Motor neuron (in vitro differentiated cells): Measurements from ENCODE around the gene GOLGA7B. TPM values are rescaled to one million over a fixed set of nuclear protein-coding genes. Genes with fewer than 3 reads are reported as not detected.
"Not testable (repeated sequence)": the region's sequence is repeated elsewhere in the genome, so short reads cannot be mapped to it uniquely, and the experiment has no call there.

Experiments
- ATAC-seq, 8 experiments: fragments of 200-7000 bp; cut with Tn5 transposase; replicated peaks in 6 of 8; 2 replicates each; pipeline ENCODE4 v1.8.0; 2021; ENCODE audit warnings: mild to moderate bottlenecking in 8 of 8, moderate library complexity in 8 of 8
- H3K27ac ChIP-seq, 2 donors: fragments of 250-450 bp; sonication (Bioruptor Pico); 2 replicates each; pipeline ENCODE4 v1.9.0; 2021; ENCODE audit warnings: antibody characterized with exemption in 2 of 2, mild to moderate bottlenecking in 2 of 2, moderate library complexity in 1 of 2
- H3K4me1 ChIP-seq, 2 donors: fragments of 250-450 bp; sonication (Bioruptor Pico); replicated peaks in 1 of 2; 2 replicates each; pipeline ENCODE4 v1.6.1; 2021; ENCODE audit warnings: antibody characterized with exemption in 2 of 2, mild to moderate bottlenecking in 2 of 2, moderate library complexity in 1 of 2
- H3K4me3 ChIP-seq, 5 donors: fragments of 250-450 bp; sonication (Bioruptor Pico); 2 replicates each; pipeline ENCODE4 v1.9.0; 2021; ENCODE audit warnings: antibody characterized with exemption in 5 of 5, mild to moderate bottlenecking in 5 of 5, moderate library complexity in 4 of 5
- WGBS, 10 experiments: fragments of 450-650 bp; shearing (Covaris generic); methylation state at CpG; one replicate each; pipeline ENCODE4 v1.0.0; 2022; 5-methylcytosine and 5-hydroxymethylcytosine counted together
- in situ Hi-C, 9 experiments: fragments of 400-800 bp; cut with MboI; loops; one replicate each; pipeline ENCODE4 v1.15.0; 2021; ENCODE audit warnings: low sequenced_read_pairs in 9 of 9, low pct_unique_long_range_greater_than_20kb in 2 of 9; ENCODE audit not compliant: unreplicated experiment in 9 of 9
- total RNA-seq, 8 experiments: library from RNA; unstranded; fragments of 300-600 nt; gene quantifications; 2 replicates each; pipeline versions ENCODE4 v1.2.3 to v1.2.4, GENCODE V29; 2022

GOLGA7B gene
- total RNA-seq, 8 experiments from 2014 or later: 0.09 to 6.0 (median 1.3) TPM

GRCh38 chr10:97820096-97820704 lies 29.4 kb upstream of the GOLGA7B start:
- no peak for ATAC-seq
- Histone ChIP-seq H3K4me1 (no peaks in the 10 kb centered on the region), H3K27ac (no peak overlapping the region), H3K4me3 (no peak overlapping the region)
- in situ Hi-C loops: no loop called here
- WGBS, 10 experiments: 58 to 93% (median 85%) methylated on average over 2 to 8 of the region's 8 CpGs; no CpG with 5 or more reads in 1 of the 10 experiments

GRCh38 chr10:97821308-97822038 lies 28.2 kb upstream of the GOLGA7B start:
- no peak for ATAC-seq
- Histone ChIP-seq H3K4me3 (no peak overlapping the region), H3K27ac (no peak overlapping the region), H3K4me1 (no peaks in the 10 kb centered on the region)
- in situ Hi-C loops: no loop called here
- WGBS, 10 experiments: 0 to 67% (median 14%) methylated on average over 1 to 2 of the region's 9 CpGs; no CpG with 5 or more reads in 3 of the 10 experiments

- Histone ChIP-seq H3K27ac (no peak overlapping the region), H3K4me3 (no peak overlapping the region), H3K4me1 (no peaks in the 10 kb centered on the region)
- WGBS, 10 experiments: 0 to 92% (median 69%) methylated on average over 1 to 6 of the region's 10 CpGs; no CpG with 5 or more reads in 7 of the 10 experiments
- ATAC-seq: no peak
- in situ Hi-C loops: no loop called here
These were observed 27.4 kb upstream of the GOLGA7B start for GRCh38 chr10:97822261-97822687.

- no peaks in the 10 kb centered on the region for H3K4me1 ChIP-seq
- H3K4me3 ChIP-seq: no peak overlapping the region
- H3K27ac ChIP-seq: no peak overlapping the region
- ATAC-seq: peak in 2 of 8 experiments; percentile 46 to 58
- in situ Hi-C loops: no loop called here
- WGBS, 10 experiments: 47 to 86% (median 75%) methylated on average over 3 to 4 of the region's 12 CpGs; no CpG with 5 or more reads in 7 of the 10 experiments
These were observed 25.9 kb upstream of the GOLGA7B start for GRCh38 chr10:97823734-97824133.

GRCh38 chr10:97825020-97825760 lies 24.5 kb upstream of the GOLGA7B start:
- no peak overlapping the region for H3K4me3 ChIP-seq
- H3K27ac ChIP-seq: no peak overlapping the region
- no peaks in the 10 kb centered on the region for H3K4me1 ChIP-seq
- 0 to 100% (median 75%) methylated on average over 1 to 9 of the region's 12 CpGs; no CpG with 5 or more reads in 3 of the 10 experiments for WGBS, 10 experiments
- in situ Hi-C loops: no loop called here
- ATAC-seq: peak in 1 of 8 experiments; percentile 55

GRCh38 chr10:97826892-97827291 lies 22.8 kb upstream of the GOLGA7B start:
- ATAC-seq: no peak
- Histone ChIP-seq H3K4me1 (no peaks in the 10 kb centered on the region), H3K4me3 (no peak overlapping the region), H3K27ac (no peak overlapping the region)
- in situ Hi-C loops: no loop called here
- WGBS, 10 experiments: 43 to 100% (median 50%) methylated on average over 1 of the region's 1 CpG; no CpG with 5 or more reads in 7 of the 10 experiments

- no peak overlapping the region for H3K4me3 ChIP-seq
- H3K27ac ChIP-seq: no peak overlapping the region
- in situ Hi-C loops: no loop called here
- H3K4me1 ChIP-seq: no peaks in the 10 kb centered on the region
- peak in 1 of 8 experiments; percentile 28 for ATAC-seq
- 0 to 76% (median 43%) methylated on average over 1 to 6 of the region's 10 CpGs; no CpG with 5 or more reads in 4 of the 10 experiments for WGBS, 10 experiments
These were observed 21.8 kb upstream of the GOLGA7B start for GRCh38 chr10:97827702-97828291.

- ATAC-seq: no peak
- Histone ChIP-seq H3K27ac (no peak overlapping the region), H3K4me1 (no peaks in the 10 kb centered on the region), H3K4me3 (no peak overlapping the region)
- in situ Hi-C loops: no loop called here
- 80 to 100% (median 92%) methylated on average over 1 to 2 of the region's 2 CpGs; no CpG with 5 or more reads in 7 of the 10 experiments for WGBS, 10 experiments
These were observed 20.9 kb upstream of the GOLGA7B start for GRCh38 chr10:97828721-97829120.

GRCh38 chr10:97830064-97830463 lies 19.6 kb upstream of the GOLGA7B start:
- Histone ChIP-seq H3K4me1 (no peaks in the 10 kb centered on the region), H3K4me3 (no peak overlapping the region), H3K27ac (no peak overlapping the region)
- ATAC-seq: no peak
- in situ Hi-C loops: no loop called here
- 0 to 50% (median 30%) methylated on average over 1 to 2 of the region's 3 CpGs; no CpG with 5 or more reads in 5 of the 10 experiments for WGBS, 10 experiments

- no peak for ATAC-seq
- H3K27ac ChIP-seq: no peak overlapping the region
- H3K4me1 ChIP-seq: no peaks in the 10 kb centered on the region
- WGBS, 10 experiments: 0 to 91% (median 40%) methylated on average over 1 to 2 of the region's 2 CpGs; no CpG with 5 or more reads in 3 of the 10 experiments
- no peak overlapping the region for H3K4me3 ChIP-seq
- in situ Hi-C loops: no loop called here
These were observed 18.4 kb upstream of the GOLGA7B start for GRCh38 chr10:97831259-97831658.

GRCh38 chr10:97836446-97836845 lies 13.2 kb upstream of the GOLGA7B start:
- Histone ChIP-seq H3K27ac (no peak overlapping the region), H3K4me1 (peaks cover 0 to 2% of the 10 kb centered on the region in 2 donors), H3K4me3 (no peak overlapping the region)
- no peak for ATAC-seq
- in situ Hi-C loops: no loop called here
- WGBS, 10 experiments: 0 to 83% (median 35%) methylated on average over 1 to 2 of the region's 2 CpGs; no CpG with 5 or more reads in 5 of the 10 experiments

GRCh38 chr10:97838091-97838490 lies 11.6 kb upstream of the GOLGA7B start:
- Histone ChIP-seq H3K4me3 (no peak overlapping the region), H3K27ac (no peak overlapping the region), H3K4me1 (peaks cover 0 to 2% of the 10 kb centered on the region in 2 donors)
- in situ Hi-C loops: no loop called here
- no peak for ATAC-seq
- WGBS, 10 experiments: 60 to 100% (median 90%) methylated on average over 1 to 3 of the region's 3 CpGs; no CpG with 5 or more reads in 5 of the 10 experiments

GRCh38 chr10:97841166-97841565 lies 8.5 kb upstream of the GOLGA7B start:
- H3K4me3 ChIP-seq, ATAC-seq, H3K27ac ChIP-seq, H3K4me1 ChIP-seq, in situ Hi-C loops: not testable (repeated sequence)
- no CpG with 5 or more reads among the region's 22 CpGs for WGBS, 10 experiments
